Activated T-cell treated with anti-CD3 and anti-CD28 coated beads for 4 hours (primary cell): ENCODE data around the gene TMEM30B.

Experiments used
- DNase-seq: peaks from one replicate; pipeline ENCODE4 v3.0.0-alpha.2; 2020

TMEM30B gene

GRCh38 chr14:61229981-61230380 is 51.2 kb downstream of the TMEM30B start:
- DNase-seq: no peak

GRCh38 chr14:61229475-61229888 is 51.7 kb downstream of the TMEM30B start:
- no peak for DNase-seq

- DNase-seq: no peak
Observed at GRCh38 chr14:61227884-61228591, 53.1 kb downstream of the TMEM30B start.
